ENCODE results near the gene GAA.
"Not testable (repeated sequence)": the region's sequence is repeated elsewhere in the genome, so short reads cannot be mapped to it uniquely, and the experiment has no call there.

Gene GAA

GRCh38 chr17:80084773-80085172 lies 16.6 kb upstream of the GAA start:
- DNase-seq, result no peak

- no peak for DNase-seq
Measured at GRCh38 chr17:80086081-80086480, 15.3 kb upstream of the GAA start.

DNA sequence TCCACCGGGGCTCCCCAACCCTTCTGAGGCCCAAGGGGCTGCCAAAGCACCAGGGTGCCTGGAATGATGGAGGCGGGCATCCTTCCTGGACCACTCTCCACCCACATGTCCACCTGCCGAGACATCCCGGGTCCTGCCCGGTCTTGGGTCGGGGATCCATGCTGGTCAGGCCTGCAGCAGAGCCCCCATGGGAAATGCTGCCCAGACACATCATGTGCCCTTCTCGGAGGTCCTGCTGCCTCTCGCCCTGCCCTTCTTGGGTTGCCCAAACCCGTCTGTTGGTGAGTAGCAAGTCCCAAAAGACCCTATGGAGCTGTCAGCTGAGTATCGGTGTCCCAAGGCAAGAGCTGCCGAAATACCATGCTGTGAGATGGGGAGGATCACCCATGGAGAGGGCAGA lies 14.8 kb upstream of the GAA start:
- DNase-seq, result no peak

- no peak for DNase-seq
Measured at GRCh38 chr17:80087346-80088265, 13.8 kb upstream of the GAA start.

GRCh38 chr17:80089762-80090161 lies 11.6 kb upstream of the GAA start:
- DNase-seq, result no peak

DNA sequence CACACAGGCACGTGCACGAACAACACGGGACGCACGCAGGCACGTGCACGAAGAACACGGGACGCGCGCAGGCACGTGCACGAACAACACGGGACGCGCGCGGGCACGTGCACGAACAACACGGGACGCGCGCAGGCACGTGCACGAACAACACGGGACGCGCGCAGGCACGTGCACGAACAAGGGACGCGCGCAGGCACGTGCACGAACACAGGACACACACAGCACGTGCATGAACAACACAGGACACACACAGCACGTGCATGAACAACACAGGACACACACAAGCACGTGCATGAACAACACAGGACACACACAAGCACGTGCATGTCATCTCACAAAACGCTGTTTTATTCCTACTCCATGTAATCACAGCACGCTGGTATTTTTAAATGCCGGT lies 11.2 kb upstream of the GAA start:
- DNase-seq, result not testable (repeated sequence)

DNA sequence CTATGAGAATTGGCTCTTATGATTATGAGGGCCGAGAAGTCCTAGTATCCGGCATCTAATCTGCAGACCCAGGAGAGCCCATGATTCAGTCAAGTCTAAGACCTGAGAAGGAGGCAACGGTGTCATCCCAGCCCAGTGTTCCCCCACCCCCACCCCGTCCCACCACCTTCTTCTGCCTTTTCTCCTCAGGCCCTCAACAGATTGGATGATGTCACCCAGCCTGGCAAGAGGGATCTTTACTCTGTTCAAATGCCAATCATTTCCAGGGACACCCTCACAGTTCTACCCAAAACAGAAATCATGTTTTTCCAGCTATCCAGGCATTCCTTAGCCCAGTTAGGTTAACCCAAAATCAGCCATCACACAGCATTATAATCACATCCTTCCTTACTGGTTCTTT lies 10.0 kb upstream of the GAA start:
- DNase-seq, result no peak

DNA sequence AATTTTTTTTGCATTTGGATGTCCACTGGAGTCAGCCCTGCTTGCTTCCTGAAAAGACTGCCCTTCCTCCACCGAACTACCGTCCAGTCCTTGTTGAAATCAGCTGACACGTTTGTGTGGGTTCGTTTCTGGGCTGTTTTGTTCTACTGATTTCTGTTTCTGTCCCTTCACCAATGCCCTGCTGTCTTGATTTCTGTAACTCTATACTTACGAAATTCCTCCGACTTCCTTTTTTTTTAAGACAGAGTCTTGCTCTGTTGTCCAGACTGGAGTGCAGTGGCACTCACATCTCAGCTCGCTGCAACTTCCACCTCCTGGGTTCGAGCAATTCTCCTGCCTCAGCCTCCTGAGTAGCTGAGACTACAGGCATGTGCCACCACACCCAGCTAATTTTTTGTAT lies 8.4 kb upstream of the GAA start:
- no peak for DNase-seq

- no peak for DNase-seq
Measured at GRCh38 chr17:80095038-80095843, 6.1 kb upstream of the GAA start.

GRCh38 chr17:80095844-80096475 lies 5.4 kb upstream of the GAA start:
- no peak for DNase-seq

- DNase-seq, result no peak
Measured at GRCh38 chr17:80096561-80097021, 4.8 kb upstream of the GAA start.

GRCh38 chr17:80097127-80097621 lies 4.2 kb upstream of the GAA start:
- DNase-seq, result no peak

DNA sequence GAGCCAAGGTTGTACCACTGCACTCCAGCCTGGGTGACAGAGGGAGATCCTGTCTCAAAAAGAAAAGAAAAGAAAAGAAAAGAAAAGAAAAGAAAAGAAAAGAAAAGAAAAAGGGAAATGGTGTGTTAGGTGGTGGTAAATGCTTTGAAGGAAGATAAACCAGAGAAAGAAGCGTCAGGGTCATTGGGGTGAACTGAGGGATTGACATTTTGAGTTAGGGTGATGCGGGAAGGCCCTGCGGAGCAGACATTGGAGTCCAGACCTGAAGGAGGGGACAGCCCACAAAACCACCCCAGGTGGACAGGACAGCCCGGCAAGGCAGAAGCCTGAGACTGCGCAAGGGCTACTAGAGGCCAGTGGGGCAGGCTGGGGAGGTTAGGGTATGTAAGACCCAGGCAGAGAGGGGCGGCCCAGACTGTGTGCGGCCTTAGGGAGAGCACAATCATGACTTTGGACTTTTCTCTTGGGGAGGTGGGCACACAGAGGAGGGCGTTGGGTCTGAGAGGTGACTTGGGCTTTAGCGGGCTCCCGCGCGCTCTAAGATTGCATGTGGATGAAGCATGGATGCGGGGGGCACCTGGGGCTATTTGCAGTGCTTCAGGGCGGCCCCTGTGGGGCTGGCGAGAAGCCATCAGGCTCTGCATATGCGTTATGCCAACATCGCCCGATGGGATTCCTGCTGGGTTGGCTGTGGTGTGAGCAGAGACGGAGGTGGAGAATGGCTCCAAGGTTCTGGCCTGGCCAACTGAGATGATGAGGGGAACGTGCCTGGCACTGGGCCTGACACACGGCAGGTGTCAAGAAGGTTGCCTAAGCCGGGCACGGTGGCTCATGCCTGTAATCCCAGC lies 3.3 kb upstream of the GAA start:
- DNase-seq, result no peak

GRCh38 chr17:80099291-80100034 lies 1.9 kb upstream of the GAA start:
- no peak for DNase-seq

DNA sequence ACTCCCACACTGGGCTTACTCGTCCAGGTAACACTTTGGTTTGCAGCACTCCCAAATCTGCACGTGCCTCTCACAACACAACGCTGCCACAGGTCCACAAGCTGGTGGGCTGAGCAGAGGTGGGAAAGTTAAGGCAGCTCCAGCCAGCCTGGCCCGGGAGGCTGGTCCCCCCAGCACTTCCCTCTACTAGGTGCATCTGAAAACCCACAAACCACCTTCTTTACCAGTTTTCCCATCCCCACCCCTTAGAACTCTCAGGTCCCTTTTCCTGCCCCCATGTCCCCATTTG lies 1.4 kb upstream of the GAA start:
- peak in 1 of 2 experiments; percentile 27 for DNase-seq

GRCh38 chr17:80101946-80102663 lies 724 bp downstream of the GAA start:
- DNase-seq, result peak in 1 of 2 experiments; percentile 37

DNA sequence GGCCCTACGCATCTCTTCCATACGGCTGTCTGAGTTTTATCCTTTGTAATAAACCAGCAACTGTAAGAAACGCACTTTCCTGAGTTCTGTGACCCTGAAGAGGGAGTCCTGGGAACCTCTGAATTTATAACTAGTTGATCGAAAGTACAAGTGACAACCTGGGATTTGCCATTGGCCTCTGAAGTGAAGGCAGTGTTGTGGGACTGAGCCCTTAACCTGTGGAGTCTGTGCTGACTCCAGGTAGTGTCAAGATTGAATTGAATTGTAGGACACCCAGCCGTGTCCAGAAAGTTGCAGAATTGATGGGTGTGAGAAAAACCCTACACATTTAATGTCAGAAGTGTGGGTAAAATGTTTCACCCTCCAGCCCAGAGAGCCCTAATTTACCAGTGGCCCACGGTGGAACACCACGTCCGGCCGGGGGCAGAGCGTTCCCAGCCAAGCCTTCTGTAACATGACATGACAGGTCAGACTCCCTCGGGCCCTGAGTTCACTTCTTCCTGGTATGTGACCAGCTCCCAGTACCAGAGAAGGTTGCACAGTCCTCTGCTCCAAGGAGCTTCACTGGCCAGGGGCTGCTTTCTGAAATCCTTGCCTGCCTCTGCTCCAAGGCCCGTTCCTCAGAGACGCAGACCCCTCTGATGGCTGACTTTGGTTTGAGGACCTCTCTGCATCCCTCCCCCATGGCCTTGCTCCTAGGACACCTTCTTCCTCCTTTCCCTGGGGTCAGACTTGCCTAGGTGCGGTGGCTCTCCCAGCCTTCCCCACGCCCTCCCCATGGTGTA lies 1.5 kb downstream of the GAA start:
- no peak for DNase-seq

GRCh38 chr17:80103449-80104085 lies 2.2 kb downstream of the GAA start:
- no peak for DNase-seq

DNA sequence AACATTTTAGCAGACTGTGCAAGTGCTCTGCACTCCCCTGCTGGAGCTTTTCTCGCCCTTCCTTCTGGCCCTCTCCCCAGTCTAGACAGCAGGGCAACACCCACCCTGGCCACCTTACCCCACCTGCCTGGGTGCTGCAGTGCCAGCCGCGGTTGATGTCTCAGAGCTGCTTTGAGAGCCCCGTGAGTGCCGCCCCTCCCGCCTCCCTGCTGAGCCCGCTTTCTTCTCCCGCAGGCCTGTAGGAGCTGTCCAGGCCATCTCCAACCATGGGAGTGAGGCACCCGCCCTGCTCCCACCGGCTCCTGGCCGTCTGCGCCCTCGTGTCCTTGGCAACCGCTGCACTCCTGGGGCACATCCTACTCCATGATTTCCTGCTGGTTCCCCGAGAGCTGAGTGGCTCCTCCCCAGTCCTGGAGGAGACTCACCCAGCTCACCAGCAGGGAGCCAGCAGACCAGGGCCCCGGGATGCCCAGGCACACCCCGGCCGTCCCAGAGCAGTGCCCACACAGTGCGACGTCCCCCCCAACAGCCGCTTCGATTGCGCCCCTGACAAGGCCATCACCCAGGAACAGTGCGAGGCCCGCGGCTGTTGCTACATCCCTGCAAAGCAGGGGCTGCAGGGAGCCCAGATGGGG lies 3.1 kb downstream of the GAA start:
- DNase-seq, result no peak

Measured in activated T-cell treated with anti-CD3 and anti-CD28 coated beads, Interleukin-2, amount 50 U/mL, for 48 hours (primary cell).